NCI-H748 (cell line): Measurements from ENCODE around the gene BCAS1.

Experiments
- DNase-seq: peaks from one replicate; lab custom pipeline; 2025; ENCODE audit not compliant: unreplicated experiment; lab: John Stamatoyannopoulos, UW

The BCAS1 gene

GRCh38 chr20:54070187-54070987 lies at the start of gene BCAS1:
TSS of gene BCAS1 (minus strand) at chr20:54070594. CDS start at chr20:54058718, 11,876 bp downstream.
- no peak for DNase-seq

GRCh38 chr20:54119744-54120143 lies 49.4 kb upstream of the BCAS1 start:
- DNase-seq = no peak

DNA sequence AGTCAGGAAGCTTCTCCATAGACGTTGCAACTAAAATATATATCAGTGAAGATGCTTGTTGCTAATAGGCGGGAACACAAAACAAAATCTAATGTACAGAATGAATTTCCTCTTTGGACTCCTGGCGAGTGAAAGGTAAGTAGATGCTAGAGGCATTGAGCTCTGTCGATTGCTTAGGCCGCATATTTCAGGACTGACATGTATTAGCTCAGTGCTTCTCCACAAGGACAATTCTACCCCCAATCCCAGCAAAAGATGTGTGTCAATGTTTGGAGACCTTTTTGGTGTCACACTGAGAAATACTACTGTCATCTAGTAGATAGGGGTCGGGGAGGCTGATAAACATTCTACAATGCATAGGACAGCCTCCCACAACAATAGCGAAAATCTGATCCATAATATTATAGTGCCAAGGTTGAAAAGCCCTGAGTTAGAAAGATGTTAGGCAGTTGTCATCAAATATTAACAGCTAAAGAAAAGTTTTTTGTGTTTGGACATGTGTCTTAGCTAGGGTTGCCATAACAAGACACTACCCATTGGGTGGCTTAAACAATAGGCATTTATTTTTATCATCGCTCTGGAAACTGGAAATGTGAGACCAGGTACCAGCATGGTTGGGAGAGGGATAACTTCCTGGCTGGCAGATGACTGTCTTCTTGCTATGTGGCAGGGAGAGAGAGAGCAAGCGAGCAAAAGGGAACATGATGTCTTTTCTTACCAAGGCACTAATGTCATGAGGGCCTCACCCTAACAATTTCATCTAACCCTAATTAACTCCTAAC lies 48.0 kb upstream of the BCAS1 start:
- DNase-seq = no peak

GRCh38 chr20:54116550-54117235 lies 46.3 kb upstream of the BCAS1 start:
- no peak for DNase-seq

GRCh38 chr20:54115172-54115854 lies 44.9 kb upstream of the BCAS1 start:
- no peak for DNase-seq

- no peak for DNase-seq
Observed at GRCh38 chr20:54114109-54114508, 43.7 kb upstream of the BCAS1 start.

DNA sequence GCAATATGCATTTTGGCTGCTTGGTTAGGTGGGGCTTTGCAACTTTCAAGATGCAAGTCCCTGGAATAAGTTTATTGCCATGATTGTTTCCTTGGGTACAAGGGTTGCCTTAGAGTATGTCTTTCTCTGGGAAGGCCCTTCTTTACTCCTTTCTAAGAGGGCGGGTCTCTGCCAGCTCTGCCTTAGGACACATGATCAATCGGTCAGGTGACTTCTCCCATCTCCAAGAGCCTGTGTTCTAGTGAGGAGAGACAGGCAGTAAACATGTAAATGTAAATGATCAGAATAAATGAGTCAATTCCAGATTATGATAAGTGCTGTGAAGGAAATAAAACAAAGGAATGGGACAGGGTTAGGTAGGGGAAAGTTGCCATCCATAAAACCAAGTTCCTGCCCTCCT lies 43.2 kb upstream of the BCAS1 start:
- no peak for DNase-seq

- DNase-seq = no peak
Observed at GRCh38 chr20:54112221-54112884, 42.0 kb upstream of the BCAS1 start.

DNA sequence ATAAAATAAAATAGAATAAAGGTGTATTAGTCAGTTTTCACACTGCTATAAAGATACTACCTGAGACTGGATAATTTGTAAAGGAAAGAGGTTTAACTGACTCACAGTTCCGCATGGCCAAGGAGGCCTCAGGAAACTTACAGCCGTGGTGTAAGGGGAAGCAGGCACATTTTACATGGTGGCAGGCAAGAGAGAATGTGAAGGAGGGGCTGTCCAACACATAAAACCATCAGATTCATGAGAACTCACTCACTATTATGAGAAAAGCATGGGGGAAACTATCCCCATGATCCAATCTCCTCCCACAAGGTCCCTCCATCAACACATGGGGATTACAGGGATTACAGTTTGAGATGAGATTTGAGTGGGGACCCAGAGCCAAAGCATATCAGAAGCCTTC lies 41.1 kb upstream of the BCAS1 start:
- DNase-seq = no peak

GRCh38 chr20:54110457-54110856 lies 40.1 kb upstream of the BCAS1 start:
- no peak for DNase-seq

DNA sequence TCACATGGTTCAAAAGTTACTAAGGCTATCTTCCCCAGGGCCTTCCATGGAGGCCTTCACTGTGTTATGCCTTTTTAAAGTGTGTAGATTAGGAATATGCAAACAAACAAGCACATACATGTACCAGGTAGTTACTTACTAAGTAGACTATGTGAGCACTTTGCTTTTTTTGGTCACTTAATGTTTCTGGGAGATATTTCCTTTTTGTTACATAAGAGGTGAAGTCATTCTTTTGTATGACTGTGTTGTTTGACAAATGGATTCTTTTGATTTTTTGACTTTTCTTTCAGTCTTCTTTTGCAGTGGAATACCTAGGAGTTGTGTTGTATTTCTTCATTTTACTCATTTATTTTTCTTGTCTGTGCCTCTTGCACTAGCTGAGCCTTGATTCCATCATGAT lies 39.6 kb upstream of the BCAS1 start:
- no peak for DNase-seq

- DNase-seq = no peak
Observed at GRCh38 chr20:54108817-54109216, 38.4 kb upstream of the BCAS1 start.

- no peak for DNase-seq
Observed at GRCh38 chr20:54108326-54108642, 37.9 kb upstream of the BCAS1 start.

- no peak for DNase-seq
Observed at GRCh38 chr20:54107600-54108325, 37.4 kb upstream of the BCAS1 start.

GRCh38 chr20:54107181-54107580 lies 36.8 kb upstream of the BCAS1 start:
- DNase-seq = no peak

GRCh38 chr20:54106162-54106561 lies 35.8 kb upstream of the BCAS1 start:
- DNase-seq = no peak

- DNase-seq = no peak
Observed at GRCh38 chr20:54105653-54106052, 35.3 kb upstream of the BCAS1 start.

DNA sequence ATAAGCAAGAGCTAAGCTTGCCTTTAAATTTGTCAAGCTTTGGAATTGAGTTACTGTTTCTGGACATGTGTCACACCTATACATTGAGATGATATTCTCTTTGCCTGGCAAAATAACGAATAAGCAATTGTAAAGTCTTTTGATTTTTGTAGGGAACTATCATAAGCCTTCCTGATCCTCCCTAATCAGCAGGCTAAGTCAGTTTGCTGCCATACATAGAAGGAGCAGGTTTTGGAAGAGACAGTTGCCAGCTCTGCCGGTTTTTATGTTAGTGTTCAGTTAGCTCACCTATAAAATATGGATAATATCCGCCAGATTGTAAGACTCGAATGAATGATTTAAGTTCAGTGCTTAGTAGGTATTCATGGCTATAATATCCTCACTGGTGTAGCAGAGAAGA lies 34.4 kb upstream of the BCAS1 start:
- DNase-seq = no peak

DNA sequence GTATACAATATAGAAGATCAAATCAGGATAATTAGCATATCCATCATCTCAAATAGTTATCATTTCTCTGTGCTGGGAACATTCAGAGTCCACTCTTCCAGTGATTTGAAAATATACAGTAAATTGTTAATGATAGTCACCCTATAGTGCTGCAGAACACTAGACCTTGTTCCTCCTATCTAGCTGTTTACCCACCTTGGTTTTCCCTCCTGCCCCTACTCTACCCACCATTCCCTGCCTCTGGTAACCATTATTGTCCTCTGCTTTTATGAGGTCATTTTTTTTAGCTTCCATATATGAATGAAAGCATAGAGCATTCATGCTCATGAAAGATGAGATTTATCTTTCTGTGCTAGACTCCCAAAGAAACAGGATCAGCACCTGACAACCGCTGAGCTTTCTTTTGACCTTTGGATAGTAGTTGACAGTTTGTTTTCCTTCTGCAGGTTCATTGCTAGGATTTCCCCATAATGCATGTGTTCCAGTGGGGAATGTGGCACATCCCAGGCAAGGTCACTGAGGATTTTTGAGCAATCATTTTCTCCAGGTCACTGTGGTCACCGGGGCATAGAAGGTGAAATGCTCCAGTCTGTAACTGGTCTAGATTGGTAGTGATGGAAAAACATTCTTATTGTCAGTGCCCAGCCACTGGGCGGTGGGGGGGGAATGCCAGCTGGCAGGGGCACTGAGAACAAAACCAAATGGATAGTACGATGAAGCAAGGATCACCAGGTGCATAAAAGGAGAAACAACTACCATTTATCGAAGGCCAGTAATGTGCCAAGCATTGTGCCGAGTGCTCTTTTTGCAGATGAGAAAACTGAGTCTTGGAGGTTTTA lies 33.6 kb upstream of the BCAS1 start:
- DNase-seq = no peak
